HCT116 (cell line): ENCODE measurements around the gene ARHGEF3.

ENCODE experiments used
- EZH2 ChIP-seq: fragments of 200-600 bp; sonication (generic); IDR thresholded peaks from 2 replicates; pipeline ENCODE4 v1.6.1; 2017; ENCODE audit warnings: antibody characterized with exemption, mixed run types
- TF ChIP-seq, protein P1 (sequence below), 3 experiments: fragments of 200-600 bp in 1 of 3; sonication (generic) in 1 of 3; IDR thresholded peaks in 2 of 3; conservative IDR thresholded peaks in 1 of 3; 2 replicates each; pipeline ENCODE4 v1.5.1; 2012 to 2017; ENCODE audit warnings: low read depth in 2 of 3, low read length in 2 of 3, antibody characterized with exemption in 1 of 3, borderline replicate concordance in 1 of 3, control low read depth in 1 of 3, mild to moderate bottlenecking in 1 of 3, mixed read lengths in 1 of 3, mixed run types in 1 of 3, moderate library complexity in 1 of 3; ENCODE audit not compliant: insufficient read depth in 1 of 3

DNA sequence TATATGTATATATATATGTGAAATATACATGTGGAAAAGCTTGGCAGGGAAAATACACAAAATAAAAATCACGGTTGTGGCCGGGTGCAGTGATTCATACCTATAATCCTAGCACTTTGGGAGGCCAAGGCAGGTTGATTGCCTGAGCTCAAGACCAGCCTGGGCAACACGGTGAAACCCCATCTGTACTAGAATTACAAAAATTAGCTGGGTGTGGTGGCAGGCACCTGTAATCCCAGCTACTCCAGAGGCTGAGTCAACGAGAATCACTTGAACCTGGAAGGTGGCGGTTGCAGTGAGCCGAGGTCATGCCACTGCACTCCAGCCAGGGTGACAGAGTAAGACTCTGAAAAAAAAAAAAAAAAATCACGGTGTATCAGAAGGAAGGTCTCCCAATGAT lies 20.8 kb upstream of the ARHGEF3 start:
- TF ChIP-seq EZH2, result no peak
- TF ChIP-seq, protein P1, sequence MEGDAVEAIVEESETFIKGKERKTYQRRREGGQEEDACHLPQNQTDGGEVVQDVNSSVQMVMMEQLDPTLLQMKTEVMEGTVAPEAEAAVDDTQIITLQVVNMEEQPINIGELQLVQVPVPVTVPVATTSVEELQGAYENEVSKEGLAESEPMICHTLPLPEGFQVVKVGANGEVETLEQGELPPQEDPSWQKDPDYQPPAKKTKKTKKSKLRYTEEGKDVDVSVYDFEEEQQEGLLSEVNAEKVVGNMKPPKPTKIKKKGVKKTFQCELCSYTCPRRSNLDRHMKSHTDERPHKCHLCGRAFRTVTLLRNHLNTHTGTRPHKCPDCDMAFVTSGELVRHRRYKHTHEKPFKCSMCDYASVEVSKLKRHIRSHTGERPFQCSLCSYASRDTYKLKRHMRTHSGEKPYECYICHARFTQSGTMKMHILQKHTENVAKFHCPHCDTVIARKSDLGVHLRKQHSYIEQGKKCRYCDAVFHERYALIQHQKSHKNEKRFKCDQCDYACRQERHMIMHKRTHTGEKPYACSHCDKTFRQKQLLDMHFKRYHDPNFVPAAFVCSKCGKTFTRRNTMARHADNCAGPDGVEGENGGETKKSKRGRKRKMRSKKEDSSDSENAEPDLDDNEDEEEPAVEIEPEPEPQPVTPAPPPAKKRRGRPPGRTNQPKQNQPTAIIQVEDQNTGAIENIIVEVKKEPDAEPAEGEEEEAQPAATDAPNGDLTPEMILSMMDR (IDR thresholded peaks at IDR 0.05 in 2 of 3, conservative IDR thresholded peaks at IDR 0.05 in 1 of 3; ENCODE audit: borderline replicate concordance in 1 of 3, insufficient read depth in 1 of 3, low read depth in 2 of 3, low read length in 2 of 3), result no peak
